Right lobe of liver (tissue), 6 donors: ENCODE results near the gene RAX. TPM values are rescaled to one million over a fixed set of nuclear protein-coding genes. Genes with fewer than 3 reads are reported as not detected.

Experiments used
- ATAC-seq, 4 donors: fragments of 200-7000 bp; cut with Tn5 transposase; one replicate each; pipeline ENCODE4 v1.9.1; 2020; ENCODE audit warnings: mild to moderate bottlenecking in 4 of 4, moderate library complexity in 4 of 4
- DNase-seq, 3 donors: peaks; one replicate each; pipeline ENCODE4 v3.0.0-alpha.2; 2020
- H3K27ac ChIP-seq, 3 donors: fragments of 200-600 bp; one replicate each; pipeline ENCODE4 v1.8.0; 2022
- H3K27me3 ChIP-seq, 2 donors: fragments of 200-600 bp; one replicate each; pipeline ENCODE4 v1.8.0; 2022
- H3K36me3 ChIP-seq, 4 donors: fragments of 200-600 bp; sonication (generic) in 1 of 4; one replicate each; pipeline versions ENCODE4 v1.5.1 to v1.8.0; 2017 to 2022; ENCODE audit warnings: control low read depth in 1 of 4
- H3K4me1 ChIP-seq, 4 donors: fragments of 200-600 bp; sonication (generic) in 1 of 4; one replicate each; pipeline versions ENCODE4 v1.5.1 to v1.8.0; 2017 to 2022; ENCODE audit warnings: control low read depth in 1 of 4
- H3K4me3 ChIP-seq, 3 donors: fragments of 200-600 bp; one replicate each; pipeline ENCODE4 v1.8.0; 2022
- H3K9me3 ChIP-seq, 4 donors: fragments of 200-600 bp; sonication (generic) in 1 of 4; one replicate each; pipeline versions ENCODE4 v1.5.1 to v1.8.0; 2017 to 2022; ENCODE audit warnings: control low read depth in 1 of 4
- CTCF ChIP-seq, 4 donors: fragments of 200-600 bp in 3 of 4; fragments of 450-650 bp in 1 of 4; IDR thresholded peaks; one replicate each; pipeline versions ENCODE4 v1.5.1 to v1.8.0; 2016 to 2022; ENCODE audit warnings: antibody characterized with exemption in 4 of 4, mild to moderate bottlenecking in 2 of 4
- POLR2A ChIP-seq: fragments of 450-650 bp; IDR thresholded peaks from one replicate; pipeline ENCODE4 v1.6.1; 2017; ENCODE audit warnings: antibody characterized with exemption, mild to moderate bottlenecking
- WGBS: methylation state at CpG from one replicate; pipeline ENCODE4 v1.1.6; 2018; ENCODE audit warnings: low coverage, low lambda C conversion rate; ENCODE audit not compliant: insufficient coverage; ENCODE audit errors: missing lambda C conversion rate; 5-methylcytosine and 5-hydroxymethylcytosine counted together
- intact Hi-C, 2 donors: fragments of 100-400 bp; cut with DNase I; formaldehyde crosslinking; loops; one replicate each; pipeline versions ENCODE4 v1.11.2 to v1.14.1; 2022
- total RNA-seq, 6 experiments: library from RNA; depleted of rRNA in 2 of 6; stranded (reverse); fragments of >200 nt in 2 of 6; fragmentation: NEBNext Ultra II Directional in 3 of 6; extraction: Animal tissue kit (Norgen Biotek cat#: 25700) in 3 of 6; gene quantifications; one replicate each; pipeline versions ENCODE4 v1.1.0 to v1.2.4, GENCODE V29; 2016 to 2023
- donor health status: DM: no; HTN: yes; CAD: no.
- donor health status: DM: no; HTN: no; CAD: no.
- donor health status: DM: no; HTN: no; CAD: no.
- donor health status: DM: no; HTN: yes; CAD: no.
- donor health status: DM: no; HTN: yes; CAD: no.

Gene RAX
- total RNA-seq, 6 experiments from 2014 or later = not detected

- peak in 1 of 3 donors; percentile 29 for DNase-seq
- intact Hi-C loops = no loop called here
- Histone ChIP-seq H3K9me3 (no peaks in the 10 kb centered on the region), H3K4me1 (peaks cover 0 to 20% (median 2%) of the 10 kb centered on the region in 4 donors), H3K27ac (no peak overlapping the region), H3K27me3 (peaks cover 22 to 83% of the 10 kb centered on the region in 2 donors), H3K36me3 (no peaks in the 10 kb centered on the region), H3K4me3 (no peak overlapping the region)
- 5% methylated on average over 8 of the region's 90 CpGs for WGBS
- TF ChIP-seq CTCF (IDR thresholded peaks at IDR 0.05) (peak in 1 of 4 donors; percentile 35), POLR2A (no peak)
- ATAC-seq = peak; percentile 30 to 61 (median 54)
Observed at GRCh38 chr18:59268721-59269562, 4.3 kb downstream of the RAX start.

- Histone ChIP-seq H3K27me3 (peaks cover 20 to 82% of the 10 kb centered on the region in 2 donors), H3K4me1 (peaks cover 0 to 13% (median under 1%) of the 10 kb centered on the region in 4 donors), H3K9me3 (no peaks in the 10 kb centered on the region), H3K27ac (no peak overlapping the region), H3K36me3 (no peaks in the 10 kb centered on the region), H3K4me3 (no peak overlapping the region)
- no peak for ATAC-seq
- TF ChIP-seq POLR2A = no peak
- no peak for TF ChIP-seq CTCF (IDR thresholded peaks at IDR 0.05)
- no peak for DNase-seq
- 7% methylated on average over 22 of the region's 28 CpGs for WGBS
- intact Hi-C loops = no loop called here
Observed at GRCh38 chr18:59268127-59268720, 5.0 kb downstream of the RAX start.

GRCh38 chr18:59267503-59268126 lies 5.6 kb downstream of the RAX start:
- WGBS = 2% methylated on average over 10 of the region's 41 CpGs
- Histone ChIP-seq H3K4me3 (no peak overlapping the region), H3K4me1 (peaks cover 0 to 7% (median 0%) of the 10 kb centered on the region in 4 donors), H3K27ac (no peak overlapping the region), H3K27me3 (peaks cover 18 to 76% of the 10 kb centered on the region in 2 donors), H3K9me3 (no peaks in the 10 kb centered on the region), H3K36me3 (no peaks in the 10 kb centered on the region)
- DNase-seq = no peak
- no peak for ATAC-seq
- TF ChIP-seq CTCF (IDR thresholded peaks at IDR 0.05) (no peak), POLR2A (no peak)
- intact Hi-C loops = no loop called here

GRCh38 chr18:59266886-59267502 lies 6.3 kb downstream of the RAX start:
- H3K9me3 ChIP-seq = no peaks in the 10 kb centered on the region
- no peak overlapping the region for H3K4me3 ChIP-seq
- TF ChIP-seq POLR2A (no peak), CTCF (IDR thresholded peaks at IDR 0.05) (no peak)
- intact Hi-C loops = no loop called here
- no peak for DNase-seq
- peaks cover 18 to 70% of the 10 kb centered on the region in 2 donors for H3K27me3 ChIP-seq
- H3K4me1 ChIP-seq = peaks cover 0 to under 1% (median 0%) of the 10 kb centered on the region in 4 donors
- WGBS = 2% methylated on average over 10 of the region's 10 CpGs
- no peak overlapping the region for H3K27ac ChIP-seq
- no peak for ATAC-seq
- no peaks in the 10 kb centered on the region for H3K36me3 ChIP-seq
